K562 (cell line): Measurements from ENCODE around the gene HDC.

Source experiments
- MAFF ChIP-seq: IDR thresholded peaks from 2 replicates; pipeline ENCODE4 v1.6.1; 2012; ENCODE audit warnings: low read length, improper control_type of control experiment
- MXD1 ChIP-seq: fragments of 250-450 bp; sonication (Bioruptor Pico); IDR thresholded peaks from 2 replicates; pipeline ENCODE4 v1.8.0; 2021; ENCODE audit warnings: borderline replicate concordance, mild to moderate bottlenecking, moderate library complexity; ENCODE audit not compliant: poor library complexity, severe bottlenecking
- NFYB ChIP-seq: IDR thresholded peaks from 2 replicates; pipeline ENCODE4 v1.6.1; 2011; ENCODE audit warnings: mild to moderate bottlenecking, moderate library complexity; ENCODE audit not compliant: insufficient read length; ENCODE audit errors: extremely low read depth
- RAD51 ChIP-seq: fragments of 450-650 bp; IDR thresholded peaks from 2 replicates; pipeline ENCODE4 v1.7.1; 2016; ENCODE audit warnings: low read depth, mild to moderate bottlenecking, borderline replicate concordance
- RCOR1 ChIP-seq, 2 experiments: IDR thresholded peaks; 2 replicates each; pipeline ENCODE4 v1.6.1; 2012; ENCODE audit warnings: low read depth in 2 of 2, low read length in 2 of 2, borderline replicate concordance in 1 of 2, improper control_type of control experiment in 1 of 2
- SAFB2 ChIP-seq: fragments of 200-400 bp; formaldehyde crosslinking; IDR thresholded peaks from 2 replicates; pipeline ENCODE4 v1.6.1; 2018; ENCODE audit warnings: borderline replicate concordance, low read length, low read depth, moderate library complexity; ENCODE audit not compliant: severe bottlenecking
- SOX6 ChIP-seq: fragments of 450-650 bp; IDR thresholded peaks from 2 replicates; pipeline ENCODE4 v1.6.1; 2014; ENCODE audit warnings: mild to moderate bottlenecking
- TF ChIP-seq, protein P1 (sequence below): sonication (generic); formaldehyde crosslinking; IDR thresholded peaks from 2 replicates; pipeline ENCODE4 v1.5.0; 2020; ENCODE audit warnings: missing genetic modification reagents

- TF ChIP-seq NFYB (no peak), SOX6 (no peak), RCOR1 (IDR thresholded peaks at IDR 0.05; ENCODE audit: borderline replicate concordance in 1 of 2, low read depth in 2 of 2, low read length in 2 of 2) (no peak), SAFB2 (no peak), RAD51 (no peak), MAFF (no peak), MXD1 (CRISPR knock-in tag) (no peak)
- TF ChIP-seq, protein P1, sequence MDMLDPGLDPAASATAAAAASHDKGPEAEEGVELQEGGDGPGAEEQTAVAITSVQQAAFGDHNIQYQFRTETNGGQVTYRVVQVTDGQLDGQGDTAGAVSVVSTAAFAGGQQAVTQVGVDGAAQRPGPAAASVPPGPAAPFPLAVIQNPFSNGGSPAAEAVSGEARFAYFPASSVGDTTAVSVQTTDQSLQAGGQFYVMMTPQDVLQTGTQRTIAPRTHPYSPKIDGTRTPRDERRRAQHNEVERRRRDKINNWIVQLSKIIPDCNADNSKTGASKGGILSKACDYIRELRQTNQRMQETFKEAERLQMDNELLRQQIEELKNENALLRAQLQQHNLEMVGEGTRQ, result no peak
Observed at GRCh38 chr15:50302581-50302980, 37.1 kb upstream of the HDC start.
